IMR-90 (cell line): ENCODE measurements around the gene CLEC16A. TPM values are rescaled to one million over a fixed set of nuclear protein-coding genes. Genes with fewer than 3 reads are reported as not detected.

Source experiments
- ATAC-seq: fragments of 200-7000 bp; cut with Tn5 transposase; 2 replicates; pipeline ENCODE4 v1.9.1; 2020; ENCODE audit warnings: low read depth, mild to moderate bottlenecking, moderate library complexity
- BruUV-seq: library from RNA; stranded (reverse); fragments of 400-500 nt; replicated peaks from 2 replicates; lab custom pipeline; 2021; lab: Mats Ljungman, UMichigan
- CTCF ChIA-PET: fragments of 300-600 bp; formaldehyde crosslinking; extraction: SDS; loops from one replicate; lab custom pipeline; 2021; ENCODE audit warnings: antibody characterized with exemption; lab: Yijun Ruan, JAX
- POLR2A ChIA-PET: fragments of 300-600 bp; sonication (Branson Sonifier 250); formaldehyde crosslinking; loops from one replicate; lab custom pipeline; 2022; ENCODE audit warnings: antibody characterized with exemption; ENCODE audit not compliant: unreplicated experiment; lab: Charles Lee
- DNase-seq: peaks from one replicate; pipeline ENCODE4 v3.0.0; 2013
- H2AFZ ChIP-seq: replicated peaks from 2 replicates; pipeline ENCODE3; 2013; ENCODE audit warnings: low read length, mild to moderate bottlenecking; ENCODE audit not compliant: poor library complexity
- H2AK5ac ChIP-seq: 2 replicates; pipeline ENCODE4 v1.6.1; 2013; ENCODE audit warnings: low read depth, low read length, inconsistent platforms
- H2AK9ac ChIP-seq: replicated peaks from 2 replicates; pipeline ENCODE3; 2013; ENCODE audit warnings: mild to moderate bottlenecking, low read depth, low read length, moderate library complexity; ENCODE audit not compliant: poor library complexity
- H2BK120ac ChIP-seq: 2 replicates; pipeline ENCODE4 v1.6.1; 2013; ENCODE audit warnings: low read depth, low read length, inconsistent platforms
- H2BK15ac ChIP-seq: 3 replicates; pipeline ENCODE4 v1.6.1; 2013; ENCODE audit warnings: low read depth, low read length, inconsistent platforms
- H2BK20ac ChIP-seq: 2 replicates; pipeline ENCODE4 v1.6.1; 2013; ENCODE audit warnings: low read depth, mild to moderate bottlenecking, inconsistent platforms, low read length, moderate library complexity
- H2BK5ac ChIP-seq: 2 replicates; pipeline ENCODE4 v1.6.1; 2013; ENCODE audit warnings: mild to moderate bottlenecking, low read depth, low read length, inconsistent platforms; ENCODE audit not compliant: poor library complexity, severe bottlenecking
- H3K14ac ChIP-seq: replicated peaks from 2 replicates; pipeline ENCODE4 v1.6.1; 2013; ENCODE audit warnings: low read depth, low read length, inconsistent platforms
- H3K18ac ChIP-seq: 2 replicates; pipeline ENCODE4 v1.6.1; 2013; ENCODE audit warnings: low read depth, low read length, control low read depth
- H3K23ac ChIP-seq: 2 replicates; pipeline ENCODE4 v1.6.1; 2013; ENCODE audit warnings: low read depth, low read length, inconsistent platforms
- H3K27ac ChIP-seq: 2 replicates; pipeline ENCODE4 v1.5.1; 2013; ENCODE audit warnings: mild to moderate bottlenecking, control low read depth, low read length; ENCODE audit not compliant: insufficient read depth
- H3K27me3 ChIP-seq: 2 replicates; pipeline ENCODE4 v1.6.1; 2013; ENCODE audit warnings: low read length; ENCODE audit not compliant: control insufficient read depth, insufficient read depth
- H3K36me3 ChIP-seq: 2 replicates; pipeline ENCODE4 v1.6.1; 2013; ENCODE audit warnings: low read length, mixed read lengths; ENCODE audit not compliant: control insufficient read depth, insufficient read depth
- H3K4ac ChIP-seq: 2 replicates; pipeline ENCODE4 v1.6.1; 2013; ENCODE audit warnings: low read depth, low read length, inconsistent platforms
- H3K4me1 ChIP-seq: 2 replicates; pipeline ENCODE4 v1.6.1; 2013; ENCODE audit warnings: low read length, mixed read lengths; ENCODE audit not compliant: control insufficient read depth, insufficient read depth
- H3K4me2 ChIP-seq: 2 replicates; pipeline ENCODE4 v1.6.1; 2013; ENCODE audit warnings: low read depth, mild to moderate bottlenecking, control low read depth, low read length, moderate library complexity
- H3K4me3 ChIP-seq: 2 replicates; pipeline ENCODE4 v1.5.1; 2013; ENCODE audit warnings: low read depth, mild to moderate bottlenecking, control low read depth, low read length, moderate library complexity; ENCODE audit not compliant: insufficient read depth
- H3K56ac ChIP-seq: 2 replicates; pipeline ENCODE4 v1.6.1; 2013; ENCODE audit warnings: low read length, inconsistent platforms; ENCODE audit not compliant: insufficient read depth; ENCODE audit errors: extremely low read depth
- H3K79me1 ChIP-seq, 2 experiments: 2 replicates each; pipeline ENCODE4 v1.6.1; 2013; ENCODE audit warnings: low read length in 2 of 2, inconsistent platforms in 1 of 2, low read depth in 1 of 2
- H3K9ac ChIP-seq: 2 replicates; pipeline ENCODE4 v1.6.1; 2013; ENCODE audit warnings: low read depth, low read length, control low read depth
- H3K9me1 ChIP-seq: 2 replicates; pipeline ENCODE4 v1.6.1; 2013; ENCODE audit warnings: low read length, inconsistent platforms; ENCODE audit not compliant: insufficient read depth
- H3K9me3 ChIP-seq: 2 replicates; pipeline ENCODE4 v1.6.1; 2013; ENCODE audit warnings: low read length; ENCODE audit not compliant: control insufficient read depth, insufficient read depth
- H4K20me1 ChIP-seq: 2 replicates; pipeline ENCODE4 v1.6.1; 2013; ENCODE audit warnings: low read length, inconsistent platforms; ENCODE audit not compliant: insufficient read depth
- H4K5ac ChIP-seq: 2 replicates; pipeline ENCODE4 v1.6.1; 2013; ENCODE audit warnings: mild to moderate bottlenecking, low read depth, low read length, control low read depth
- H4K8ac ChIP-seq, 2 experiments: 2 replicates each; pipeline ENCODE4 v1.6.1; 2013; ENCODE audit warnings: low read depth in 2 of 2, low read length in 2 of 2, control low read depth in 1 of 2, inconsistent platforms in 1 of 2
- H4K91ac ChIP-seq: 2 replicates; pipeline ENCODE4 v1.6.1; 2013; ENCODE audit warnings: low read depth, low read length, inconsistent platforms; ENCODE audit not compliant: insufficient read depth
- BHLHE40 ChIP-seq: fragments of 150-350 bp; IDR thresholded peaks from 2 replicates; pipeline ENCODE4 v1.6.1; 2016; ENCODE audit warnings: mild to moderate bottlenecking, low read depth, low read length
- CEBPB ChIP-seq: IDR thresholded peaks from 2 replicates; pipeline ENCODE4 v1.6.1; 2012; ENCODE audit warnings: low read depth, low read length, improper control_type of control experiment
- CHD1 ChIP-seq: IDR thresholded peaks from 2 replicates; pipeline ENCODE4 v1.6.1; 2012; ENCODE audit warnings: low read depth, low read length, improper control_type of control experiment
- ELK1 ChIP-seq: fragments of 150-350 bp; IDR thresholded peaks from 2 replicates; pipeline ENCODE4 v1.6.1; 2016; ENCODE audit warnings: low read depth, mild to moderate bottlenecking, low read length, moderate library complexity, borderline replicate concordance
- FOS ChIP-seq: fragments of 150-350 bp; IDR thresholded peaks from 2 replicates; pipeline ENCODE4 v1.6.1; 2016; ENCODE audit warnings: low read depth, low read length
- MAFK ChIP-seq: IDR thresholded peaks from 2 replicates; pipeline ENCODE4 v1.6.1; 2012; ENCODE audit warnings: low read depth, low read length, improper control_type of control experiment
- MAZ ChIP-seq: IDR thresholded peaks from 2 replicates; pipeline ENCODE4 v1.6.1; 2012; ENCODE audit warnings: low read depth, mild to moderate bottlenecking, low read length, improper control_type of control experiment, moderate library complexity, borderline replicate concordance
- MXI1 ChIP-seq: IDR thresholded peaks from 2 replicates; pipeline ENCODE4 v1.6.1; 2012; ENCODE audit warnings: low read depth, mild to moderate bottlenecking, low read length, moderate library complexity, borderline replicate concordance
- NFE2L2 ChIP-seq: fragments of 150-350 bp; IDR thresholded peaks from 2 replicates; pipeline ENCODE4 v1.6.1; 2016; ENCODE audit warnings: low read depth, mild to moderate bottlenecking, low read length
- POLR2A ChIP-seq: IDR thresholded peaks from 2 replicates; pipeline ENCODE4 v1.6.1; 2012; ENCODE audit warnings: mild to moderate bottlenecking, low read depth, low read length
- RAD21 ChIP-seq: IDR thresholded peaks from 2 replicates; pipeline ENCODE4 v1.6.1; 2012; ENCODE audit warnings: low read length, improper control_type of control experiment
- RCOR1 ChIP-seq: IDR thresholded peaks from 2 replicates; pipeline ENCODE4 v1.6.1; 2012; ENCODE audit warnings: mild to moderate bottlenecking, low read length, improper control_type of control experiment; ENCODE audit not compliant: insufficient replicate concordance
- RFX5 ChIP-seq: IDR thresholded peaks from 2 replicates; pipeline ENCODE4 v1.8.0; 2012; ENCODE audit warnings: low read depth, mild to moderate bottlenecking, low read length, moderate library complexity
- SMC3 ChIP-seq: fragments of 150-350 bp; IDR thresholded peaks from 2 replicates; pipeline ENCODE4 v1.6.1; 2016; ENCODE audit warnings: low read depth, mild to moderate bottlenecking, antibody characterized with exemption, low read length, moderate library complexity
- USF2 ChIP-seq: fragments of 150-350 bp; IDR thresholded peaks from 2 replicates; pipeline ENCODE4 v1.6.1; 2017; ENCODE audit warnings: mild to moderate bottlenecking, antibody characterized with exemption, low read length, low read depth
- WGBS, 2 experiments: methylation state at CpG; one replicate each; pipeline versions ENCODE4 v1.1.5 to v1.1.7; 2013; ENCODE audit warnings: missing lambda C conversion rate in 2 of 2; ENCODE audit not compliant: insufficient read length in 1 of 2; ENCODE audit errors: extremely low coverage in 2 of 2; 5-methylcytosine and 5-hydroxymethylcytosine counted together
- dilution Hi-C: fragments of 300-500 bp; cut with HindIII; formaldehyde crosslinking; loops from one replicate; pipeline ENCODE4 v1.14.3; 2018; ENCODE audit warnings: low sequenced_read_pairs; ENCODE audit not compliant: unreplicated experiment
- in situ Hi-C: fragments of 300-500 bp; cut with MboI; formaldehyde crosslinking; loops from 3 replicates; pipeline ENCODE4 v1.14.3; 2019; ENCODE audit warnings: low sequenced_read_pairs, inconsistent platforms, mixed read lengths
- intact Hi-C: fragments of 100-400 bp; cut with micrococcal nuclease; formaldehyde crosslinking; loops from 2 replicates; pipeline ENCODE4 v1.10.0; 2022
- polyA plus RNA-seq, 3 experiments: library from polyadenylated mRNA; depleted of rRNA; stranded (reverse); fragments of >200 nt; gene quantifications; 2 replicates each; pipeline ENCODE4 v1.2.3, GENCODE V29; 2012; ENCODE audit warnings: low replicate concordance in 1 of 3
- total RNA-seq: library from RNA; depleted of rRNA; stranded (reverse); fragments of >200 nt; gene quantifications from 2 replicates; pipeline ENCODE4 v1.2.3, GENCODE V29; 2012
- TF ChIP-seq, protein P1 (sequence below): conservative IDR thresholded peaks from 2 replicates; pipeline ENCODE4 v1.5.1; 2012; ENCODE audit warnings: mild to moderate bottlenecking, low read depth, low read length, improper control_type of control experiment

The CLEC16A gene
- total and polyA plus RNA-seq, 2 of the 4 experiments (the other 2 are of a cell fraction) = 15.9 to 16.5 TPM

- Histone ChIP-seq H2BK5ac (no peak overlapping the region), H4K5ac (peak overlapping the region; percentile 20; the same call in 1 of the 2 replicates), H2BK15ac (no peak overlapping the region), H4K8ac (no peak overlapping the region), H3K27me3 (no peaks in the 10 kb centered on the region), H4K20me1 (no peaks in the 10 kb centered on the region), H3K23ac (no peak overlapping the region), H4K91ac (no peak overlapping the region), H2BK20ac (no peak overlapping the region), H3K4me2 (no peak overlapping the region), H2AK5ac (peak overlapping the region; percentile 33; the same call in 1 of the 2 replicates), H3K9me3 (no peaks in the 10 kb centered on the region), H3K9ac (no peak overlapping the region), H3K4me3 (no peak overlapping the region), H3K56ac (no peak overlapping the region), H3K79me1 (peaks cover 0 to 5% of the 10 kb centered on the region in 2 experiments; a peak in 2 of 4 replicates), H3K18ac (no peak overlapping the region; the same call in 1 of the 2 replicates), H3K36me3 (peaks cover 16% of the 10 kb centered on the region), H3K4me1 (peaks cover 8% of the 10 kb centered on the region; the same call in 1 of the 2 replicates), H3K14ac (no peak overlapping the region), H2AFZ (no peak overlapping the region), H3K4ac (0 out of 2 replicates have a peak overlapping the region, but pooled peaks have one; percentile 5), H2AK9ac (no peak overlapping the region), H3K27ac (no peak overlapping the region), H3K9me1 (peaks cover 7% of the 10 kb centered on the region), H2BK120ac (peak overlapping the region; percentile 14; the same call in 1 of the 2 replicates)
- intact Hi-C loops (no loop called here), dilution Hi-C loops (no loop called here), in situ Hi-C loops (no loop called here)
- TF ChIP-seq ELK1 (no peak), MAZ (no peak), POLR2A (no peak), MXI1 (no peak), SMC3 (no peak), FOS (no peak), CHD1 (no peak), NFE2L2 (no peak), RFX5 (no peak), RAD21 (no peak), RCOR1 (no peak), USF2 (no peak), CEBPB (no peak), BHLHE40 (no peak), MAFK (no peak)
- TF ChIP-seq, protein P1, sequence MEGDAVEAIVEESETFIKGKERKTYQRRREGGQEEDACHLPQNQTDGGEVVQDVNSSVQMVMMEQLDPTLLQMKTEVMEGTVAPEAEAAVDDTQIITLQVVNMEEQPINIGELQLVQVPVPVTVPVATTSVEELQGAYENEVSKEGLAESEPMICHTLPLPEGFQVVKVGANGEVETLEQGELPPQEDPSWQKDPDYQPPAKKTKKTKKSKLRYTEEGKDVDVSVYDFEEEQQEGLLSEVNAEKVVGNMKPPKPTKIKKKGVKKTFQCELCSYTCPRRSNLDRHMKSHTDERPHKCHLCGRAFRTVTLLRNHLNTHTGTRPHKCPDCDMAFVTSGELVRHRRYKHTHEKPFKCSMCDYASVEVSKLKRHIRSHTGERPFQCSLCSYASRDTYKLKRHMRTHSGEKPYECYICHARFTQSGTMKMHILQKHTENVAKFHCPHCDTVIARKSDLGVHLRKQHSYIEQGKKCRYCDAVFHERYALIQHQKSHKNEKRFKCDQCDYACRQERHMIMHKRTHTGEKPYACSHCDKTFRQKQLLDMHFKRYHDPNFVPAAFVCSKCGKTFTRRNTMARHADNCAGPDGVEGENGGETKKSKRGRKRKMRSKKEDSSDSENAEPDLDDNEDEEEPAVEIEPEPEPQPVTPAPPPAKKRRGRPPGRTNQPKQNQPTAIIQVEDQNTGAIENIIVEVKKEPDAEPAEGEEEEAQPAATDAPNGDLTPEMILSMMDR = no peak
- no TSS peak for BruUV-seq
- POLR2A ChIA-PET = no interaction called here
- CTCF ChIA-PET = no interaction called here
- DNase-seq (no peak), ATAC-seq (no peak)
- WGBS, 2 experiments = 100% methylated on average over 3 of the region's 6 CpGs; no CpG with 5 or more reads in 1 of the 2 experiments
Measured at GRCh38 chr16:10978124-10978523, 33.8 kb downstream of the CLEC16A start.
